Measurements from ENCODE around the gene PDE7B.

Gene PDE7B

GRCh38 chr6:136169394-136170148 is 318.1 kb downstream of the PDE7B start:
- no peaks in the 10 kb centered on the region for H3F3A ChIP-seq (ENCODE audit: low read depth)
- H3K4me3 ChIP-seq (ENCODE audit: low read length, poor library complexity, severe bottlenecking), result no peak overlapping the region
- H3K36me3 ChIP-seq (ENCODE audit: insufficient read depth, low read length), result no peaks in the 10 kb centered on the region
- H3K27me3 ChIP-seq (ENCODE audit: insufficient read depth, low read length, poor library complexity, severe bottlenecking), result no peaks in the 10 kb centered on the region
- no peaks in the 10 kb centered on the region for H3K9me3 ChIP-seq (ENCODE audit: insufficient read depth, low read depth, low read length)
- H3K4me1 ChIP-seq (ENCODE audit: insufficient read depth, low read length, poor library complexity, severe bottlenecking), result peaks cover 13% of the 10 kb centered on the region
- no peak overlapping the region for H3K4me2 ChIP-seq (ENCODE audit: low read depth, low read length, poor library complexity, severe bottlenecking)
- H2AFZ ChIP-seq (ENCODE audit: low read length), result no peak overlapping the region
- TF ChIP-seq CTCF (conservative IDR thresholded peaks at IDR 0.05; ENCODE audit: low read length) (no peak), EZH2phosphoT487 (IDR thresholded peaks at IDR 0.05; ENCODE audit: borderline replicate concordance) (no peak)
- H3K9ac ChIP-seq (ENCODE audit: low read depth, low read length, poor library complexity, severe bottlenecking), result no peak overlapping the region
- no peaks in the 10 kb centered on the region for H3K9me2 ChIP-seq (replicated peaks; ENCODE audit: low read depth, low read length)
- no peaks in the 10 kb centered on the region for H3K79me2 ChIP-seq (ENCODE audit: insufficient read depth, low read length)
- no peaks in the 10 kb centered on the region for H4K20me1 ChIP-seq (ENCODE audit: insufficient read depth, low read length, poor library complexity, severe bottlenecking)

DNA sequence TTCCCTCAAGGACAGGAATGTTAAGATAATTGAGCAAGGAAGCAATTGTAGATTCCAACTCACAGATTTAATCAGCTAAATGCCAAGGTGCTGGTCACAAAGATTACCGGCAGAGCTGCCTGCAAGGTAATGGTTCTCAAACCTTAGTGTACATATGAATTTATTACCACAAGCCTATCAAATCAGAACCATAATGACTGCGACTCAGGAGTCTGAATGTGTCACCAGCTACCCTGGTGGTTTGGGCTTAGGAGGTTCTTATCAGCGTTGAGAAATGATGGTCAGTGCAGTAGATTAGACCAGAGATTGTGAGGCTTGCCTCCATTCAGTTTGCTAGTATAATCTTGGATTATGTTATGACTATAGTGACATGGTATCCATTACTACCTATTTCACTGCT is 319.7 kb downstream of the PDE7B start:
- H2AFZ ChIP-seq (ENCODE audit: low read length), result no peak overlapping the region
- H3K79me2 ChIP-seq (ENCODE audit: insufficient read depth, low read length), result no peaks in the 10 kb centered on the region
- no peaks in the 10 kb centered on the region for H4K20me1 ChIP-seq (ENCODE audit: insufficient read depth, low read length, poor library complexity, severe bottlenecking)
- H3K9me3 ChIP-seq (ENCODE audit: insufficient read depth, low read depth, low read length), result no peaks in the 10 kb centered on the region
- no peak overlapping the region for H3K4me3 ChIP-seq (ENCODE audit: low read length, poor library complexity, severe bottlenecking)
- H3K27me3 ChIP-seq (ENCODE audit: insufficient read depth, low read length, poor library complexity, severe bottlenecking), result no peaks in the 10 kb centered on the region
- no peaks in the 10 kb centered on the region for H3F3A ChIP-seq (ENCODE audit: low read depth)
- peaks cover 15% of the 10 kb centered on the region for H3K4me1 ChIP-seq (ENCODE audit: insufficient read depth, low read length, poor library complexity, severe bottlenecking)
- no peak overlapping the region for H3K9ac ChIP-seq (ENCODE audit: low read depth, low read length, poor library complexity, severe bottlenecking)
- TF ChIP-seq EZH2phosphoT487 (IDR thresholded peaks at IDR 0.05; ENCODE audit: borderline replicate concordance) (no peak), CTCF (conservative IDR thresholded peaks at IDR 0.05; ENCODE audit: low read length) (no peak)
- no peaks in the 10 kb centered on the region for H3K9me2 ChIP-seq (replicated peaks; ENCODE audit: low read depth, low read length)
- no peak overlapping the region for H3K4me2 ChIP-seq (ENCODE audit: low read depth, low read length, poor library complexity, severe bottlenecking)
- no peaks in the 10 kb centered on the region for H3K36me3 ChIP-seq (ENCODE audit: insufficient read depth, low read length)

DNA sequence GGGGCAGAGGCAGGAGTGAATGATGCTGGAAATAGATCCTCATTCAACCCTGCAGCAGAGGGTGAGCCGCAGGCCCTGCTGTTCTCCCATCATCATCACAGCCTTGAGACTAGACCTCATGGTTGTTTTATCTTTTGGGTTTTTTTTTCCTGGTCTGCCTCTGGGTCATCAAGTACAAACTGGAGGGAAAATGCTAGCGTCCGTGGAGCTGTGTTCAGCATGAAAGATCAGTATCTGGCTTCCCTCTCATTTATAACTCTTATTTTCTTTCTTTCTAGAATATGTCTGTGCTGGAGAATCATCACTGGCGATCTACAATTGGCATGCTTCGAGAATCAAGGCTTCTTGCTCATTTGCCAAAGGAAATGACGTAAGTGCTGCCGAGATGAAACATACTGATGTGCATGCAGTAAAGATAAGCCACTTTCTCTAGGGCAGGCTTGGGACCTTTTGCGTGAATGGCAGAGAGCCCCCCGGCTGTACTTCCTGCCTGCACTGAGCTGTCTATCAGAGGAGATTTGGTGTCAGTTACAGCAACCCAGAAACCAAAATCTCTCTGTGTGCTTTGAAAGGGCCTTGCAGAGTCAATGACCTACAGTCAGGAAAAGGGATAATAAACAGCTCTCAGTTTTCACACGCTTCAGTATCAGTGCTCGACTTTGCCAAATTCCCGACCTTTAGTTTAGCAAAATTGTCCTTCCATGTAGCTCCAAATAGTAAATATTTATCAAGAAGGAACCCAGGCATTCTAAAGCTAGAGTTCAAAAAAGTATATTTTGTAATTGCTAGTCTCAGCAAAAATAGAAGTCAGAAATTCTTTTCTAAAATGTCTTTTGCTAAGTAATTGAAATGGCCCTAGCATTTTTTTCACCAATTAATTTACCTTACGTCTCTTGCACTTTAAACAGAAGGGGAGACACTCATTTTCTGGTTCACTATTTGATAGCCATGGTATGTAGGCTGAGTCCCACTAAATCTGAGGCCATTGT is 322.3 kb downstream of the PDE7B start:
- TF ChIP-seq CTCF (conservative IDR thresholded peaks at IDR 0.05; ENCODE audit: low read length) (no peak), EZH2phosphoT487 (IDR thresholded peaks at IDR 0.05; ENCODE audit: borderline replicate concordance) (no peak)
- no peaks in the 10 kb centered on the region for H4K20me1 ChIP-seq (ENCODE audit: insufficient read depth, low read length, poor library complexity, severe bottlenecking)
- peak overlapping the region; percentile 71 for H3K4me2 ChIP-seq (ENCODE audit: low read depth, low read length, poor library complexity, severe bottlenecking)
- no peaks in the 10 kb centered on the region for H3F3A ChIP-seq (ENCODE audit: low read depth)
- peak overlapping the region; percentile 70 for H2AFZ ChIP-seq (ENCODE audit: low read length)
- no peaks in the 10 kb centered on the region for H3K9me3 ChIP-seq (ENCODE audit: insufficient read depth, low read depth, low read length)
- no peaks in the 10 kb centered on the region for H3K27me3 ChIP-seq (ENCODE audit: insufficient read depth, low read length, poor library complexity, severe bottlenecking)
- H3K4me1 ChIP-seq (ENCODE audit: insufficient read depth, low read length, poor library complexity, severe bottlenecking), result peaks cover 15% of the 10 kb centered on the region
- H3K9me2 ChIP-seq (replicated peaks; ENCODE audit: low read depth, low read length), result no peaks in the 10 kb centered on the region
- no peaks in the 10 kb centered on the region for H3K36me3 ChIP-seq (ENCODE audit: insufficient read depth, low read length)
- no peaks in the 10 kb centered on the region for H3K79me2 ChIP-seq (ENCODE audit: insufficient read depth, low read length)
- H3K9ac ChIP-seq (ENCODE audit: low read depth, low read length, poor library complexity, severe bottlenecking), result no peak overlapping the region
- peak overlapping the region; percentile 65 for H3K4me3 ChIP-seq (ENCODE audit: low read length, poor library complexity, severe bottlenecking)
